ENCODE data around the gene PEX26. TPM values are rescaled to one million over a fixed set of nuclear protein-coding genes. Genes with fewer than 3 reads are reported as not detected.
"Not testable (repeated sequence)": the region's sequence is repeated elsewhere in the genome, so short reads cannot be mapped to it uniquely, and the experiment has no call there.

The PEX26 gene
- total RNA-seq, 1 donor from 2014 or later, result 24.9 TPM

GRCh38 chr22:18110954-18111758 lies 33.4 kb downstream of the PEX26 start:
- intact Hi-C loops (cut with DNase I), result no loop called here
- DNase-seq (ENCODE audit: low spot score), result no peak

- intact Hi-C loops (cut with DNase I), result no loop called here
- DNase-seq (ENCODE audit: low spot score), result no peak
These were observed 34.1 kb downstream of the PEX26 start for GRCh38 chr22:18111759-18112330.

- intact Hi-C loops (cut with DNase I), result no loop called here
- DNase-seq (ENCODE audit: low spot score), result no peak
These were observed 34.6 kb downstream of the PEX26 start for GRCh38 chr22:18112440-18112839.

GRCh38 chr22:18113680-18114394 lies 36.0 kb downstream of the PEX26 start:
- no peak for DNase-seq (ENCODE audit: low spot score)
- intact Hi-C loops (cut with DNase I), result no loop called here

- intact Hi-C loops (cut with DNase I), result no loop called here
These were observed 36.7 kb downstream of the PEX26 start for GRCh38 chr22:18114495-18114894.

GRCh38 chr22:18114976-18115652 lies 37.3 kb downstream of the PEX26 start:
- DNase-seq (ENCODE audit: low spot score), result no peak
- intact Hi-C loops (cut with DNase I), result no loop called here

More at GRCh38 chr22:18114495-18114894, 36.7 kb downstream of the PEX26 start:
- DNase-seq (ENCODE audit: low spot score), result no peak

GRCh38 chr22:18115906-18116371 lies 38.1 kb downstream of the PEX26 start:
- intact Hi-C loops (cut with DNase I), result no loop called here

GRCh38 chr22:18116634-18117033 lies 38.8 kb downstream of the PEX26 start:
- intact Hi-C loops (cut with DNase I), result no loop called here
- no peak for DNase-seq (ENCODE audit: low spot score)

More at GRCh38 chr22:18115906-18116371, 38.1 kb downstream of the PEX26 start:
- DNase-seq (ENCODE audit: low spot score), result no peak

GRCh38 chr22:18118345-18118915 lies 40.6 kb downstream of the PEX26 start:
- no peak for DNase-seq (ENCODE audit: low spot score)
- intact Hi-C loops (cut with DNase I), result no loop called here

GRCh38 chr22:18119409-18120110 lies 41.8 kb downstream of the PEX26 start:
- no peak for DNase-seq (ENCODE audit: low spot score)
- intact Hi-C loops (cut with DNase I), result no loop called here

GRCh38 chr22:18120857-18121256 lies 43.1 kb downstream of the PEX26 start:
- no peak for DNase-seq (ENCODE audit: low spot score)
- intact Hi-C loops (cut with DNase I), result no loop called here

- no peak for DNase-seq (ENCODE audit: low spot score)
- intact Hi-C loops (cut with DNase I), result no loop called here
These were observed 43.7 kb downstream of the PEX26 start for GRCh38 chr22:18121506-18121905.

GRCh38 chr22:18121954-18122554 lies 44.3 kb downstream of the PEX26 start:
- intact Hi-C loops (cut with DNase I), result no loop called here
- no peak for DNase-seq (ENCODE audit: low spot score)

GRCh38 chr22:18123476-18124025 lies 45.8 kb downstream of the PEX26 start:
- intact Hi-C loops (cut with DNase I); DNase-seq (ENCODE audit: low spot score): not testable (repeated sequence)

GRCh38 chr22:18126606-18127005 lies 48.8 kb downstream of the PEX26 start:
- no peak for DNase-seq (ENCODE audit: low spot score)
- intact Hi-C loops (cut with DNase I), result no loop called here

- intact Hi-C loops (cut with DNase I), result no loop called here
These were observed 52.2 kb downstream of the PEX26 start for GRCh38 chr22:18130018-18130417.

GRCh38 chr22:18130699-18131429 lies 53.1 kb downstream of the PEX26 start:
- intact Hi-C loops (cut with DNase I), result no loop called here
- DNase-seq (ENCODE audit: low spot score), result no peak

More at GRCh38 chr22:18130018-18130417, 52.2 kb downstream of the PEX26 start:
- DNase-seq (ENCODE audit: low spot score), result no peak

GRCh38 chr22:18133452-18133851 lies 55.7 kb downstream of the PEX26 start:
- no peak for DNase-seq (ENCODE audit: low spot score)
- intact Hi-C loops (cut with DNase I), result no loop called here

All from cardiac septum (tissue), 1 donor.